GM18873 (cell line): Measurements from ENCODE around the gene METTL26.

Experiments
- ATAC-seq: cut with Tn5 transposase; IDR thresholded peaks from one replicate; pipeline ENCODE4 v1.9.1; 2021; ENCODE audit warnings: mild to moderate bottlenecking, moderate library complexity, moderate number of reproducible peaks; ENCODE audit not compliant: unreplicated experiment, low FRiP score

Gene METTL26

DNA sequence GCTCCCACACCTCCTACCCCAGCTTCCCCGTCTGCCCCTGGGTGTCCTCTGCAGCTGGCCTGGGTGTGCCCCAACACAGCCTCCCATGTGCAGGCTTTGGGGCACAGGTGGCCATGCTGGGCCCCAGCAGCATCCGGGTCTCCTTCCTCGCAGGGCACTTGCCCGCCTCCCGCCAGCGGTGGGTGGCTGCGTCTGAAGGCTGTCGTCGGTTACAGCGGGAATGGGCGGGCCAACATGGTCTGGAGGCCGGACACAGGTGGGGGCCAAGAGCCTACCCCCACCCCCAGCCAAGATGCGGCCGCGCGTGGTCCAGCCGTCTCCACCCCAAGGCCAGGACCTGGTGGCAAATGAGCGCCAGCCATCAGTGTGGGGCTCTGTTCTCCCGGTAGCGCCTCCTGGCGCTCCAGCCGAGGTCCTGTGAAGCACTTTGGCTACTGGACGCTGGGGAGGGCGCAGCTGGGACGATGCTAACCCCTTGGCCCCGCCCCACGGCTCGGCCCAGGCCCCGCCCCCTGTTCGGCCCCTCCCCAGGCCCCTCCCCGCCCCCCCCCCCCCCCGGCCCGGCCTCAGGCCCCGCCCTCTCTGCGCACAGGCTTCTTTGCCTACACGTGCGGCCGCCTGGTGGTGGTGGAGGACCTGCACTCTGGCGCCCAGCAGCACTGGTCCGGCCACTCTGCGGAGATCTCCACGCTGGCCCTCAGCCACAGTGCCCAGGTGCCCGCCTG lies 24.5 kb upstream of the METTL26 start:
- no peak for ATAC-seq

GRCh38 chr16:660132-660458 lies 24.0 kb upstream of the METTL26 start:
- no peak for ATAC-seq

DNA sequence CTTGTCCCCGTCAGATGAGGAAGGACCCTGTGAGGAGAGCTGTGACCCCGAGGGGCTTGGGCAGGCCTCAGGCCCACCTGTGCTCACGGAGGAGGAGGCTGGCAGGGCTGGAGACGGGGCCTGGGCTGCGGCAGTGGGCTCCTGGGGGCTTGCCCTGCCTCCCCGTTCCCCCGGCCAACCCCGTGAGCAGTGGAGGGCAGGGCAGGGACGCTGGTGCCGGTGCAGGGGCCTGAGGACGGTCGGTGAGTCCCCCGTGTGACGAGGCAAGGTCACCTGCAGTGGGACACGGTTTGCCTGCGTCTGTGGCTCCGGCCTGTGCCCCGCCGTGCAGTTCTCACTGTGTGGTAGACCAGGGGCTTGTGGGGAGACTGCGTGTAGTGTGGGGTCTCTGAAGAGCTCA lies 23.5 kb upstream of the METTL26 start:
- no peak for ATAC-seq

GRCh38 chr16:658679-659571 lies 22.8 kb upstream of the METTL26 start:
- ATAC-seq = no peak

DNA sequence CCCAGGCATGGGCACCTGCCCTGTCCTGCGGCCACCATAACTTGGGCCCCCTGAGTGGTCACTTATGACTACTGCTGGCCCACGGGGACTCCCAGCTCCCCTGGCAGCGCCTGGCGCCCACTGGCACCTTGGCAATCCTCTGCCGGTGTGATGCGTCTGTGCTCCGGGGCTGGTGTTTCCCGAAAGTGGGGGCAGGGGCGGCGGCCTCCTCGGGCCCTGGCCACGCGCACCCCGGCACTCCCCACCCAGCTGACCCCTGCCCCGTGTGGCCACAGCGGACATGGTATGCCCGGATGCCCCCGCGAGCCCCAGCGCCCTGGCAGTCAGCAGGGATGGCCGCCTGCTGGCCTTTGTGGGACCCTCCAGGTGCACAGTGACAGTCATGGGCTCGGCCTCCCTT lies 21.4 kb upstream of the METTL26 start:
- ATAC-seq = no peak

DNA sequence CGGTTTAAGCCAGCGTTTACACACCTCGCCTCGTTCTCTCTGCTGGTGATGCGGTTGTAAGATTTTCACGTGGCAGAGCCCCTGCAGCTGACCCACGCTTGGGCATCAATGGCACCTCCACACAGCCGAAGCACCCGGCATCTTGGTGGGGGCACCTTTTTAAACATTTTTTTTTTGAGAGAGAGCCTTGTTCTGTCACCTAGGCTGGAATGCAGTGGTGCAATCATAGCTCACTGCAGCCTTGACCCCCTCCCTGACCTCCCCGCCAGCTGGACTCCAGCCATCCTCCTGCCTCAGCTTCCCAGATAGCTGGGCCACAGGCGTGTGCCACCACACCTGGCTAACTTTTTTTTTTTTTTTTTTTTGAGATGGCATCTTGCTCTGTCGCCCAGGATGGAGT lies 17.9 kb upstream of the METTL26 start:
- ATAC-seq = no peak

- no peak for ATAC-seq
These were observed 16.6 kb upstream of the METTL26 start for GRCh38 chr16:652454-653305.

GRCh38 chr16:651844-652243 lies 15.7 kb upstream of the METTL26 start:
- no peak for ATAC-seq

DNA sequence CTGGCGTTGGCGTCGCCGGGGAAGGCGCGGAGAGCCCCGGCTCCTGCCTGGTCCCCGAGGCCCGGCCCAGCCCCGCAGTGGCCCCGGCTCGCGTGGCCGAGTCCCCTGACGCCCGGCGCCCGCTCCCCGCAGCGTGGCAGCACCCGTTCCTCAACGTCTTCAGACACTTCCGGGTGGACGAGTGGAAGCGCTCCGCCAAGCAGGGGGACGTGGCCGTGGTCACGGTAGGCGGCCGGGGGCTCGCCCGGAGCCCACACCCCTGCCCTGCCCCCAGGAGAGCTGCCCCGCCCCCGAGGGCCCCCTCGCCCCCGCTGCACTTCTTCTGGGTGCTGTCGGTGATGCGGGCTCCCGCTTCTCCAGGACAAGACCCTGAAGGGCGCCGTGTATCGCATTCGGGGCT lies 13.5 kb upstream of the METTL26 start:
- ATAC-seq = no peak

DNA sequence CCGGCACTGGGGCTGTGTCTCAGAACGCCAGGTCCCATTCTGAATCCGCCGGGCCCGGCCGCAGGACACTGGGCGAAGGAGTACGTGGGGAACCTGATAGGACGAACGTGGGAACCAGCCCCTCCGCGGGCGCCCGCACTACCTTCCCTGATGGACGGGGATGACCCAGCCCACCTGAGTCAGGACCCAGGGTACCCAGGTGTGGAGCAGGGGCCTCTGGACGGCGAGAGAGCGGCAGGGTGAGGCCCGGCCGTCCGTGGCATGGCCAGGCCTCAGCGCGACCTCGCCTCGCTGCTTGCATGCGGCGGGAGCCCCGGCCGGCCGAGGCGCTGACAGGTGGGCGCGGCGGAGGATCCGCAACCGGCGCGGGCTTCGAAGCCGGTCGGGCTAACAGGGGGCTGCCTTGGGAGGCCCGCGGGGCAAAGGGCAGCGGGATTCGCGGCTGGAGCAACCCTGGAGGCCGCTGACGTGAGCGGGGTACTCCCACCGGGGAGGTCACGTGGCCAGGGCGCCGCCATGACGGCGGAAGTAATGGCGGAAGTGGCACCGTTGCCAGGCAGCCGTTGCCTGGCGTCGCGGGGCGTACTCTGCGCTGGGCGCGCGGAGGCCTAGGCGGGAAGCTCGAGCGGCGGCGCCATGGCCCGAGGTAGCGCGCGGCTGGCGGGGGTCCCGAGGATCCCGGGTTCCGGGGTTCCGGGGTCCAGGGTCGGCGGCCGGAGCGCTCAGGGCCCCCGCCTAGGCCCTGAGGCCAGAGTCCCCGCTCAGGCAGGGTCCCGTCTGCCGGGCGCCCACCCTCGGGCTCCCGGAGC lies 12.9 kb upstream of the METTL26 start, which contains the start of gene WDR90:
WDR90 (plus strand) TSS at position 585 of the 809 bp plus-strand sequence; CDS start at position 637, 52 bp downstream.
- no peak for ATAC-seq

DNA sequence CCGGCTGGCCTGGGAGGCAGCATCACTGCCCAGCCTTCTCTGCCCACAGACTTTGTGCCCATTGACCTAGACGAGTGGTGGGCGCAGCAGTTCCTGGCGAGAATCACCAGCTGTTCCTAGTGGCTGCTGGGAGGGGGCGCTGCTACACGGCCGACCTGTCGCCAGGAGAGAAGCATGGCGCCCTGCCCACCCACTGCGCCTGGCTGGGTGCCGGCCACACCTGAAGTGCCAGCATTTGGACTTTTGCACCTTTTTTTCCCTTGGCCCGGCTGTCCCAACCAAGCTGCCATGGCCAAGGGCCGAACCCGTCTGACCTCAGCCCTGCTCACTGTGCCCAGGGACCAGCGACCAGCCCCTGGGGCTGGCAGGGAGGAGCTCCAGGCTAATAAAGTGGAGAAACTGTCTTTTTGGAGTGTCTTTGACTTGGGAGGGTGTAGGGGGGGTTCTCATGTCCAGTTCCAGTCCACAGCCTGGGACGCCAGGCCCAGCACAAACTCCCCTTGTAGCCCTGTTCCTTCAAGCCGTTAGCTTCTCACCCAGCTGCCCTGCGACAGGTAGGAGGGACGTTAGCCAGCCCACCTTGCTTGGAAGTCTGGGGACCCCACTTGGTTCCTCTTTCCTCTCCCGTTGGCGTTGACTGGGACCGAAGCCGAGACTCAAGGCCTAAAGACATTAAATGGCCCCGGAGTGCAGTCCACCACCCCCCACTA lies 12.1 kb upstream of the METTL26 start:
- ATAC-seq = no peak

GRCh38 chr16:647173-647902 lies 11.2 kb upstream of the METTL26 start:
- ATAC-seq = no peak

- no peak for ATAC-seq
These were observed 10.6 kb upstream of the METTL26 start for GRCh38 chr16:646679-647172.

GRCh38 chr16:645852-646678 lies 10.0 kb upstream of the METTL26 start:
- ATAC-seq = no peak

DNA sequence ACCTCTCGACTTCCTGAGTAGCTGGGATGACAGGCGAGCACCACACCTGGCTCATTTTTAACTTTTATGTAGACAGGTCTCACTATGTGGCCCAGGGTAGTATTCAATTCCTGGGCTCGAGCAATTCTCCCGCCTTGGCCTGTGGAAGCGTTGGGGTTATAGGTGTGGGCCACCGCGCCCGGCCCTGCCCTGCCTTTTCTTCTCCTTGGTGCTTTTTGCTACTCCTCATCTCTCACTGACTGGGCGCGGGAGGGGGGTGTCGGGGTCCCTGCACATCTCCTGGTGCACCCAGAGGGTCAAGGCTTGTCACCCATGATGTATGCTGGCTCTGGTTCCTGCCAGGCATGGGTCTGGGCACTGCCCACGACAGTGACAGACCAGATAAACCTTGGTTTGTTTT lies 8.5 kb upstream of the METTL26 start:
- ATAC-seq = no peak

DNA sequence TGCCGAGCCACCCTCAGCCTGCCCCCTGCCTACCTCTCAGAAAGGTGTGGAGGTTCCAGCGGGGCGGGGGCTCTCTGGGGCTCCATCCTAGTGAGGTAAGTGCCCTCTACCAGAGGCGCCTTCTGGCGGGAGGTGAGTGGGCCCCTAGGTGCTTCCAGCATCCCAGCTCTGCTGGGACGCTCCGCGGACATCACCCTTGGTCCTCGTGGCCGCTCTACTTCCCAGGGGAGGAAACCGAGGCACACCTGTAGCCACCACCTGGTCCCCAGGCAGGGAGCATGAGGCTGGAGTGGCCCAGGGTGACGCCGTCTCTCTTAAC lies 6.9 kb upstream of the METTL26 start:
- no peak for ATAC-seq

DNA sequence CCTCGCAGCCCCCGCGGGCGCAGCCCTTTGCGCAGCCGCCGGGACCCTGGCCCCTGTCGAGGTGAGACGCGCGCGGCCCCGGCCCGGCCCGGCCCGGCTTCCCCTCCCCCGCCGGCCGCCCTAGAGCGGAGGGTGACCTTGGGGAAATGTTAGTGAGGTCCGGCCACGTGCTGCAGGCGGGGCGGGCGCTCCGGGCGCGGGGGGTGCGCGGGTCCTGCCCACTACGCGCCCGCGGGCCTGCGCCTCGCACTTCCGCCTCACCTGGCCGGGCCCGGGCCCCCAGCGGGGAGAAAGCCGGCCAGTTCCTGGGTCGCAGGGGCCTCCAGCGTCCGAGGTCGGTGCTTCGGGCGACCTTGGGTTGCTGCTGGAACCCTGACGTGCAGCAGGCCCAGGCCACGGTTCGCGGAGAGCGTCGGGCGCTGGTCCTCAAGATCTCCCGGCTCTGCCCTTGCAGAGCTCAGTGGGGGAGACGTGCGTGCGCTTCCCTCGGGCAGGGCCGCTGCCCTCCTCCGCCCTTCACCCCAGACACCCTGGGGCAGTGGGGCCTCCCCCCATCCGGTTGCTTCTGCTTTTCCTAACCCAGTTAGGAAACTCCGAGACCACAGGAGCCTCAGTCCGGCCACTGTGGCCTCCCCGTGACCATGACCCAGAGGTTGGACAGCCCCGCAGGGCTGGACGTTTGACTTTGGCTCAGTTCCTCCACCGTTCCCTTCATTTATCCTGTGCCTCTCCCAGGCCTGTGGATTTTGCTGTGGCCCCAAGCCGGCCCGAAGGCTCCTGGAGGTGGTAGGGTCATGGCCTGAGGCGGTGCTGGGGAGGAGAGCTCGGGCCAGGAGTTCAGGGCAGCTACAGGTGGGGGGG lies 6.3 kb upstream of the METTL26 start:
- ATAC-seq = no peak
